Coronary artery (tissue), 2 donors: ENCODE data around the gene CRNKL1.

ENCODE experiments used
- DNase-seq: peaks from one replicate; pipeline ENCODE4 v3.0.0-alpha.2; 2017; ENCODE audit warnings: low spot score
- H3K27ac ChIP-seq, 2 donors: fragments of 200-600 bp; sonication (generic); one replicate each; pipeline ENCODE4 v1.5.1; 2016 to 2019
- H3K4me3 ChIP-seq: fragments of 200-600 bp; sonication (generic); 2 replicates; pipeline ENCODE4 v1.5.1; 2016; ENCODE audit warnings: mild to moderate bottlenecking, moderate library complexity
- CTCF ChIP-seq: fragments of 200-600 bp; sonication (generic); IDR thresholded peaks from one replicate; pipeline ENCODE4 v1.5.1; 2019; ENCODE audit warnings: antibody characterized with exemption

The CRNKL1 gene

GRCh38 chr20:20078041-20078440 lies 25.8 kb upstream of the CRNKL1 start:
- Histone ChIP-seq H3K27ac (no peak overlapping the region), H3K4me3 (no peak overlapping the region)
- no peak for TF ChIP-seq CTCF
- DNase-seq = no peak

- no peak for DNase-seq
Observed at GRCh38 chr20:20076297-20077065, 24.2 kb upstream of the CRNKL1 start.

GRCh38 chr20:20075032-20075431 lies 22.8 kb upstream of the CRNKL1 start:
- no peak for DNase-seq
- Histone ChIP-seq H3K27ac (no peak overlapping the region), H3K4me3 (no peak overlapping the region)
- no peak for TF ChIP-seq CTCF

More at GRCh38 chr20:20076297-20077065, 24.2 kb upstream of the CRNKL1 start:
- Histone ChIP-seq H3K27ac (no peak overlapping the region), H3K4me3 (no peak overlapping the region)
- no peak for TF ChIP-seq CTCF

- no peak for TF ChIP-seq CTCF
- Histone ChIP-seq H3K4me3 (no peak overlapping the region), H3K27ac (no peak overlapping the region)
- DNase-seq = no peak
Observed at GRCh38 chr20:20073801-20074371, 21.6 kb upstream of the CRNKL1 start.

- no peak for TF ChIP-seq CTCF
- no peak for DNase-seq
- Histone ChIP-seq H3K4me3 (no peak overlapping the region), H3K27ac (no peak overlapping the region)
Observed at GRCh38 chr20:20070871-20071726, 18.8 kb upstream of the CRNKL1 start.

GRCh38 chr20:20065361-20065760 lies 13.1 kb upstream of the CRNKL1 start:
- TF ChIP-seq CTCF = no peak
- Histone ChIP-seq H3K4me3 (no peak overlapping the region), H3K27ac (no peak overlapping the region)
- DNase-seq = no peak
